ENCODE measurements around the gene NOVA2.

The NOVA2 gene, protein sequence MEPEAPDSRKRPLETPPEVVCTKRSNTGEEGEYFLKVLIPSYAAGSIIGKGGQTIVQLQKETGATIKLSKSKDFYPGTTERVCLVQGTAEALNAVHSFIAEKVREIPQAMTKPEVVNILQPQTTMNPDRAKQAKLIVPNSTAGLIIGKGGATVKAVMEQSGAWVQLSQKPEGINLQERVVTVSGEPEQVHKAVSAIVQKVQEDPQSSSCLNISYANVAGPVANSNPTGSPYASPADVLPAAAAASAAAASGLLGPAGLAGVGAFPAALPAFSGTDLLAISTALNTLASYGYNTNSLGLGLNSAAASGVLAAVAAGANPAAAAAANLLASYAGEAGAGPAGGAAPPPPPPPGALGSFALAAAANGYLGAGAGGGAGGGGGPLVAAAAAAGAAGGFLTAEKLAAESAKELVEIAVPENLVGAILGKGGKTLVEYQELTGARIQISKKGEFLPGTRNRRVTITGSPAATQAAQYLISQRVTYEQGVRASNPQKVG

DNA sequence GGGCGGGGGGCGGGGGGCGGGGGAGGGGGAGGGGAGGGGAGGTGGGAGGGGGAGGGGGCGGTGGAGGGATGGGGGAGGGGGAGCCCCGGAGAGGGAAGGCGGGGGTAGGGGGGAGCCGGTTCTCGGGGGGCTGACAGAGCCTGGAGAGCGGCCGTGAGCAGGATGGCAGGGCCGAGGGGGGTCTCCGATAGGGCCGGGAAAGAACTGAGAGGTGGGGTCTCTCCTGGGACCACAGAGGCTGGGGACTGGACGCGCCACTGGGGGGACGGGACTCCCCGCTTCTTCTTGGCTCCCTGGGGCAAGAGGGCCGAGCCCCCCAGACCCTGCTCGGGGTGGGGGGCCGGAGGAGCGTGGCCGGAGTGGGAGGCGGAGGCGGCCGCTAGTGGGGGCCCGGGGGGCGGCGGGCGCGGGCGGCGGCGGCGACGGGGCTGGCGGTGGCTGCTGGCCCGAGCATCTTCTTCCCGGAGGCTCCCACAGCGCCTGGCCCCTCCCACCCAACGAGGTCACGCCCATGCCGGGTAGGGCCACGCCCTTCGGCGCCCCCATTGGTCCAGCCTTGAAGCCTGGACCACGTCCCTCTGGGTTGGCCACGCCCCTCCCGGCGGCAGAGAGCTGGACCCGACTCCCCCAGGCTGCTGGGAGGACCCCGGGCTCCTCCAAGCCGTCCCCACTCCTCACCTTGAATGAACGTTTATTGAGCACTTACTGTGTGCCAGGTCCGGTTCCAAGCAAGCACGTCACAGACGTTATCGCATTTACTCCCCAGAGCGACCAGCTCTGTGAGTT is at the start of gene NOVA2:
Gene NOVA2 (minus strand): TSS at position 313 of the 786 bp plus-strand sequence. CDS start 514 bp downstream, outside the sequence.
- peak; percentile 80 for DNase-seq

DNA sequence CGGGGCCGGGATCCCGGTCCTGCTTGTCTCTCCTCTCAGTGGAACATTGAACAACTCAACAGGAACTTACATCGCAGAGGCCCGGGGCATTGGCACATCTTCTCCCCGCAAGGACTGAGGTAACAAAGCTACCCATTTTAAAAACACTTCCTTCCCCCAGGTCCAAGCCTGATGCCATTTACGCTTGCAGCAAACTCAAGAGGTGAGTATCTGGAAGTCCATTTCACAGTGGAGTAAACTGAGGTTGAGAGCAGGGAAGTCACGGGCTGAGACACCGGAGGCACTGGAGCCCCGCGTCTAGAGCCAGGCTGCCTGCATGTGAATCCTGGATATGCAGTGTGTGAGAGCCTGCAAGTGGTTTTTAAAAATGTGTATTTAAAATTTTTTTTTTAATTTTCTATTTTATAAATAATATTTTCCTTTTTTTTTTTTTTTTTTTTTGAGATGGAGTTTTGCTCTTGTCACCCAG is 49.7 kb upstream of the NOVA2 start:
- DNase-seq = no peak

DNA sequence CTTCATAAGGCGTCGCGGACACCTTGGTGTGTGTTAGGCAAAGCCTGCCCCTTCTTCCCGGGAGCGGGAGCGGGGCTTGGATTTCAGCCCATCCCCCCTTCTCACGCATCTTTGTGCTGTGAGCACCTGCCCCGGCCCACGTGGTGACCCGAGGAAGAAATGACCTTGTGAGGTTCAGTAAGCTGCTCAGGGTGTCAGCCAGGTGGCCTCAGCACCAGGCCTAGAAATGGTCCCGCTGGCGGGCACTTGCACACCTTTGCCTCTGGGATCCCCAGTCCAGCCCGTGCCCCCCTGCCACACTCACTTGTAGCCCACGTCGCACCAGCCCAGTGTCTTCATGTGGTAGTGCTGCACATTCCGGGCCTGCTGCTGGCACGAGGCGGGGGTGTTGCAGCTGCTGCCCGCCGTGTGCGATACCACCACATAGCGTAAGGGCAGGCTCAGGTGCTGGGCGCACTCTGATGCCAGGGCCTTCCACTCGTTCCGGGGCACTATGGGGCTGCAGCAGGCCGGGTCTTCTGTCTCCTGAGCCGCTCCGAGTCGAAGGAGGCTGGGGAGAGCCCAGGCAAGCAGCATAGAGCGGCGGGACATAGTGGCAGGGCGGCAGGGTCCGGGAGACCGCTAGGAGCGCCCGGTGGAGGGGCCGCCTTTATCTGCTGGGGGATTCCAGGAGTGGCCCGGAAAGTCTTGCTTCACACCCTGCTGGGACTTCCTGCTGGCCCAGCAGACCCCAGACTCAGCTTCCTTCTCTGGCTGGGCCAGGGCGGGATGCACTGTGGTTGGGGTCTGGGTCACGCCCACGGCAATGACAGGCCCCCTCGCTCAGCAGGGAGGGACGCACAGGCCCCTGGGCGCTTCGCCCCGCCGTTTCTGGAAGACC is 49.0 kb upstream of the NOVA2 start, which contains the start of gene PGLYRP1:
Gene PGLYRP1 (minus strand): TSS at position 623 of the 880 bp plus-strand sequence. CDS start 32 bp downstream, at position 591.
- DNase-seq = no peak

DNA sequence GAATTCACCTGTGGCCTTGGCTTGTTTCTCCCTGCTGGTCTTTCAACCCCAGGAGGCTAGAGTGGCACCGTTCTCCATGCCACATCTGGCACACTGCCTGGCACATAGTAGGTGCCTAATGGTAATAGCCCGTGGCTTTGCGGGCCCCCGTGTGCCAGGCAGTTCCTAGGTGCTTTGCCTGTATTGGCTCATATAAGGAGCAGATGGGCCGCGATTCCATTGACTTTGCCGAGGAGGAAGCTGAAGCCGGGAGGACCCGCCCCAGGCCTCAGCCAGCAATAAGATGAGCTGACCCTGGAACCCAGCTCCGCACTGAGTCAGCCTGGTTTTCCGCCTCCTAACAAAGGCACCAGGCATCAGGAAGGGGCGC is 48.4 kb upstream of the NOVA2 start:
- DNase-seq = no peak

DNA sequence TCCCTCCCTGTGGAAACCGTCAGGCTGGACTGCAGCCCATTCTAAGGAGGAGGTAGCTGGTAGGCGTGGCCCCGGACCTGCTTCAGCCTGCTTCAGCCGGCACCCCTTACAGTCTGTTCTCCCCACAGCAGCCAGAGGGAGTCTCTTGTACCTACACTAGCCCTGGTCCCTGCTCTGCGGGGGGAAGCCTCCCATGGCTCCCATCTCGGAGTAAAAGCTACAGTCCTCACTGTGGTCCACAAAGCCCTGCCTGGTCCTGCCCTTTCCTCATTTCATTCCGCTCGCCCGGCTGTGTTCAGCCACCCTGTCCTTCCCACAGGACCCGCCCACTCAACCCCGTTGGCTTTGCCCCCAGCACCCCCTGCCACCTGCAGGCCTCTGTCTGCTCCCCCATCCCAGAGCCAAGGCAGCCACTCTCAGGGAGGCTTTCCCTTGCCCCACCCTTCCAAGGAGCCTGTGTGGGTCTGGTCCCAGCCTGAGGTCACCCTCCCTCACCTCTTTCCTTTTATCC is 47.9 kb upstream of the NOVA2 start:
- no peak for DNase-seq

DNA sequence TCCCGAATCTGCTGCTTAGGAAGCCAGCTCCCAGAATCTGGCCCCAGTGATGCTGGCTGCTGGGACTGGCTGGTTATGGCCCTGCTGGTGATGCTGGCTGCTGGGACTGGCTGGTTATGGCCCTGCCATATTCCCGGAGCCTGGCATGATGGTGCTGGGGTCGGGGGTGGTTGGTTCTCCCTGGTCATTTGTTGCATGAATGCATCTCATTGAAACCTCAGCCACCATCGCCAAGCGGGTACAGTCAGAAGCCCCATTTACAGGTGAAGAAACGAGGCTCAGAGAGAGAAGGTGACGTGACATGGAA is 47.1 kb upstream of the NOVA2 start:
- DNase-seq = no peak

DNA sequence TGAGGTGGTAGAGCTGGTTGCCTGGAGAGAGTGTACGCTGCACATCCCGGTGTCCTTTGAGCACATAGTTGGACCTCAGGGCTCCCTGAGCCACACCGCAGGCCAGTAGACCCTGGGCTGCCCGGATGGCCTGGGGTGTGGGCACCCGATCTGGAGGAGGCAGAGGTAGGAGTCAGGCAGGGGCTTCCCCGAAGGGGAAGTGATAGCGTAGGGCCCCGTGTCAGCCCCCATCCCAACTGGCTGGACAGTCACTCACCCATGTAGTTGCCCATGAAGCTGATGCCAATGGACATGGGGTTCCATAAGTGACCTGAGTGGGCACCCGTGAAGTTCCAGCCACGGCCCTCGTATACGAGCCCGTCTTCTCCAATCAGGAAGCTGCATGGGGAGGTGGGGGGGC is 45.6 kb upstream of the NOVA2 start:
- no peak for DNase-seq

DNA sequence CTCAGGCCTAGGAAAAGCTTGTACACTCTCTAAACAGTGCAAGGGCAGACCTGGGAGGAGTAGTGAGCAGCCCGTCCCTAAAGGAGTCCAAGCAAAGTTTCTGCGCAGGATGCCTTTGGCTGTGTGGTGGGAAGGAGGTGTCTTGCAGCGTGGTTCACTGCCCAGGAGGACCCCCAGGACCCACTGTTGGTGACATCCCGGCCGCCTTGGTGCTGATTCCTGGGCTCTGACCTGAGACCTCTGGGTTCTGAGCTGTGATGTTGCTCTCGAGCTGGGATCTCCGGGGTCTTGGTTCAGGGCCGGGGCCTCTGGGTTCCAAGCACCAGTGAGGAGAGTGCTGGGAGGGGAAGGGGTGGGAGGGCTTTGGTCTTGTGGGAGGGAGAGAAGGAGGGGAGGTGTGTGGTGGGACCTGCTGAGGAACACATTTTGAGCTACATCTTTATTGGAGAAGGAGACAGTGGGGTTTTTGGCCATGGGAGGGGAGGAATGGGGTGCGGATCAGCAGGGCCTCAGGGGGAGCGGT is 45.1 kb upstream of the NOVA2 start:
- DNase-seq = no peak

DNA sequence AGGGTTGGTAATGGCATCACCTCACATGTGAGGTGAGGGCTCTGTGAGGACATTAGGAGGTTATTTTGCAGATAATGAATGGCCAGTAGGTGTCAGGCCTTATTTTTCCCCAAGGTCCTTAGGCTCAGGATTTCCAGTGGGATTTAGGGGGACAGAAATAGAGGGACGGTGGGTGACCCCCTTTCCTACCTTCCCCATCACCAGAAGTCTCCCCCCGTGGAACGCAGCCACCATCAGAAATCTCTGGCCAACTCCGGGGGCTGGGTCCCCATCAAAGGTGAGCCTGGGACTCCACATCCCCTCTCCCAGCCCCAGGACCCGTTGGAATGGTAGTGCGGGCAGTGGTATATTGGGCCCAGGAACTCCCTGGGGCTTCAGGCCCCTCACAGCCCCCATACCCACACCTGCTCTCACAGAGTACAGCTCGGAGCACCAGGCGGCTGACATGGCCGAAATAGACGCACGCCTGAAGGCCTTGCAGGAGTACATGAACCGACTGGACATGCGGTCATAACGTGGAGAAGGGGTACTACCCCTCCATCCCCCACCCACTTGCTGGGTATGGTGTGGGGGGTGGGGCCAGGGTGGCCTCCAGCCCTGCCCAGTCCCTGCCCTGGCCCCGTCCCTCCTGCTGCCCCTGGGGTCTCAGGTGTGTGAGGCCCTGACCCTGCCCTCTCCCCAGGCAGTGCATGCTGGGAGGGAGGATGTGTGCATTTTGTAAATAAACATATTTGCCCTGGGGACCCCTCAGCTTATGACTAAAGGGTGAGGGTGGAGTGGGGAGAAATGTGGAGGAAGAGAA is 44.4 kb upstream of the NOVA2 start:
- DNase-seq = no peak

DNA sequence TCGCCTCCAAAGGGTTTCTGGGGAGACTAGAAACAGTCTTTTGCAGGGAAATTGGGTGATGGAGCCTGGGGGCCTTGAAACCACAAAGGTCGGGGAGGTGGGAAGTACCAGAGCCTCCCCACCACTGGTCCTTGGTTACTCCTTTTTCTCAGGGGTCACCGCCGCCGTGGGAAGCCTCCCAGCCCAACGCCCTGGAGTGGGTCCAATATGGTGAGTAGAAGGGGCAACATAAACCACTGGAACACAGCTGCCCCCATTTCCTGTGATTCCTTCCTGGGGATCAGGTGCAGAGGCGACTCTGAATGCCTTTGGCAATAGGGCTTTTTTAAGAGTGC is 43.4 kb upstream of the NOVA2 start:
- no peak for DNase-seq

DNA sequence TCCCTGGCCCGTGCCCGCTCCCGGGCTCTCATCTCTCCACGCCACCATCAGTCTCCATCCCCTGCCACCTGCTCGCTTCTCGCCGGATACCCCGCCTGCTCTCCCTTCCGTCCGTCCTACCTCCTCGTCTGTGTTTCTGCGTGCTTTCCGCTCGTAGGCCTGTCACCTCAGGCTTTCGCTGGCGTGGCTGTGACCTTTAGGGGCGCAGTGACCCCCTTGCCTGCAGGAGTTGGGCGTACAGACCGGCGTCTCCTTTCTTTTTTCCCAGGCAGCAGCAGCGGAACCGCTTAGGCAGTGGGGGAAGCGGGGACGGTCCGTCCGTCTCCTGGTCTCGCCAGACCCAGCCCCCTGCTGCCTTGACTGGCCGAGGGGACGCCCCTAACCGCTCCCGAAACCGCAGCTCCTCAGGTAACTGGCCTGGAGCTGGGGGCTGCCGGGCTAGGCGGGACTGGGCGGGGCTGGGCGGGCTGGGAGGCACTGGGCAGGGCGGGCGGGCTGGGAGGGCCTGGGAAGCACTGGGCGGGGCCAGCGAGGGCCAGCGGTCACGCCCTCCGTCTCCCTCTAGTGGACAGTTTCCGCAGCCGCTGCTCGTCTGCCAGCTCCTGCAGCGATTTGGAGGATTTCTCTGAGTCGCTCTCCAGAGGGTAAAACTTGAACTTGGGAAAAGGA is 42.9 kb upstream of the NOVA2 start:
- peak; percentile 78 for DNase-seq

DNA sequence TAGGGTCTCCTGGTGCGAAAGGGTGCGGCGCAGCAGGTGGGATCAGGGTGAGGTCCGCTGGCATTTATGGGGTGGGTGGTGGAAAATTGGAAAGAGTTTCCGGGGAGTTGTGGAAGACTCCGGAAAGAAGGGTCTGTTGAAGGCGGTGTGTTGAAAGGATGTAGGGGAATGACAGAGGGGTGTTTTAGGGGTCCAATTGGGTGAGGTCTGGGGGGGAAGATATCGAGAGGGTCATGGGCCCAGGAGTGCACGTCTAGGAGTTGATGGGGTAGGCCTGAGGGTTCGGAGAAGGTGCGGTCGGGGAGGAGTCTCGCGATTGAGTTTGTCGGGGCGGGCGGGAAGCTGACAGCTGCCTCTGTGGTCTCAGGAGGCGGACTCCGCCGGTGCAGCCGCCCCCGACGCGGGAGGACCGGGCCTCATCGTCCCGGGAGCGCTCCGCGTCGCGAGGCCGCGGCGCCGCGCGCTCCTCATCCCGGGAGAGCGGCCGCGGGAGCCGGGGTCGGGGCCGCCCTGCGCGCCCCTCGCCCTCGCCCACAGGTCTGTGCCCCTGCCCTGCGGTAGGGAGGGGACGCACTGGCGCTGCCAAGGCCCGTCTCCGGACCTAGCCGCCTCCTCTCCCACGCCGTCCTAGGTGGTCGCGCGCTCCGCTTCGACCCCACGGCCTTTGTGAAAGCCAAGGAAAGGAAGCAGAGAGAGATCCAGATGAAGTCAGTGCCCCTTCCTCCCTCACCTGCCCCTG is 42.2 kb upstream of the NOVA2 start:
- no peak for DNase-seq

DNA sequence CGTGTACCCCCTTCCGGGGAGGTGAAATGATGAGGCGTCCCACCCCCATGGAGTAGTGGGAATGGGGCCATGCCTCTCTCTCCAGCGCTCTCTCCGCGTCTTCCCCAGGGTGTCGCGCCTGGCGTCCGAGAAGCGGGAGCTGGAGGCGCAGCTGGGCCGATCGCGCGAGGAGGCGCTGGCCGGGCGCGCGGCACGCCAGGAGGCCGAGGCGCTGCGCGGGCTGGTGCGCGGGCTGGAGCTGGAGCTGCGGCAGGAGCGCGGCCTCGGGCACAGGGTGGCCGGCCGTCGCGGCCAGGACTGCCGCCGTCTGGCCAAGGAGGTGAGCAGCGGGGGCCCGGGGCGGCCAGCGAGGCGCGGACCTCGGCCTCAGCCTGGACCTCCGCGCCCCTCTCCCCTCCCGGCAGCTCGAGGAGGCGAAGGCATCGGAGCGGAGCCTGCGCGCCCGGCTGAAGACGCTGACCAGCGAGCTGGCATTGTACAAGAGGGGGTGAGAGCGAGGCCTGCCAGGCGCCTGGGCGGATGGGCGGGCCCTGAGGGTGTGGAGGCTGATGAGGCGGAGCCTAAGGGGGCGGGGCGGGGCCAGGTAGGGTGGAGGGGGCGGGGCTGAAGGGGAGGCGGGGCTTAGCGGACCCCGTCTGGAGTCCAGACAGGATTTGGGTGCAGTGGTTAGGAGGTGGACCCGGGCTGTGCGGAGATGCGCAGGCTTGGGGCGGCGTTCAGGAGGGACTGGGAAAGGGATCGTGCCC is 41.4 kb upstream of the NOVA2 start:
- DNase-seq = peak; percentile 76

DNA sequence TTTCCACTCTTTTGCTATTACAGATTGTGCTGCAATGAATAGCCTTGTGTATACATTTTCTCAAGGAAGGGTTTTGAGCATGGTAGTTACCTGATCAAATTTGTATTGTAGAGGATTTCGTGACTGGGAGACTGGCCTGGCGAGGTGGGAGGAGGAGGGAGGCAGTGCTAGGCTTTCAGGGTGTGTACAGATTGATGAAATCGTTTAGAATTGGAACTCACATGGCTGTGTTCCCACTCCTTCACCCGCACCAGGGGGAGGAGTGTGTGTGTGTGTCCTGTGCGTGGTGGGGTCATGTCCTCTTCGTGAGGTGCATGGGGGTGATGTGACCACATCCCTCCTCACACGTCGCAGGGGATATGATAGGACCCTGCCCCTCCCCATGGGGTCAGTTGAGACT is 40.9 kb upstream of the NOVA2 start:
- no peak for DNase-seq

DNA sequence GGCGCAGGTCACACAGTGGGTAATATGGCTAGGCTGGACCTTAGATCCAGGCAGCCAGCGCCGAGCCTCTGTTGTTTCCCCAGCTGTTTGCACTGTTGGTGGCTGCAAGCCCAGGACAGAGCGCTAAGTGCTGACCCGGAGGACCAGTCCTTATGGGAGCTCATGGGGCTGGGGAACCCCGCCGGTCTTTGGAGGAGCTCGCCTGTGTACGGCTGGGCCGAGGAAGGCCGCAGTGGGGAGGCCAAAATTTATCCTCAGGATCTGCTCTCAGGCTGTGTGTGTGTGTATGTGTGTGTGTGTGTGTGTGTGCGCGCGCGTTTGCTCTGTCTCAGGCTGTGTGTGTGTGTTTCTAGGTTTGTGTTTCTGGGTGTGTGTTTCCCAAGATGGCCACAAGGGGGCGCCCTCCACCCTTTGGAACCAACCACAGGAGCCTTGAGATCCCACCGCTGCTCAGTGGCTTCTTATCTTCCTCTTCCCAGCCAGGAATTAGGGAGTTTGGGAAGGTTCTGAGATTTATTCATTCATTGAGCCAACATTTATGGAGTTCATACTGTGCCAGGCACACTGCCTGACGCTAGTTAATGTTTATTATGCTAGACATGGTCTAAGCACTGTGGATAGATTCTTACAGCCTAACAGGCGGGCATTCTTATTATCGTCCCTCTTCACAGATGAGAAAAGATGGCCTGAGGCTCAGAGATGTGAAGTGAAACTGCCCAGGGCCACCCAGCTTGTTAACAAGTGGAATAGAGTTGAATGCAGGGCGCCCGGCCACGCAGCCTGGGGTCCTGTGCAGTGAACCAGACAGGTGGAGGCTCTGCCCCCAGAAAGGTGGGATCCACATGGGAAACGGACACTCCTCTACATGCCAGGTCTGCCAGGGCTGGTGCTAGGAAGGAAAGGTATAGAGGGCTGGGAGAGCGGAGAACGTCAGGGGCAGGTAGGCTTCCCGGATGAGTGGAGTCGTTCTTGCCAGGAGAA is 36.2 kb upstream of the NOVA2 start:
- no peak for DNase-seq

DNA sequence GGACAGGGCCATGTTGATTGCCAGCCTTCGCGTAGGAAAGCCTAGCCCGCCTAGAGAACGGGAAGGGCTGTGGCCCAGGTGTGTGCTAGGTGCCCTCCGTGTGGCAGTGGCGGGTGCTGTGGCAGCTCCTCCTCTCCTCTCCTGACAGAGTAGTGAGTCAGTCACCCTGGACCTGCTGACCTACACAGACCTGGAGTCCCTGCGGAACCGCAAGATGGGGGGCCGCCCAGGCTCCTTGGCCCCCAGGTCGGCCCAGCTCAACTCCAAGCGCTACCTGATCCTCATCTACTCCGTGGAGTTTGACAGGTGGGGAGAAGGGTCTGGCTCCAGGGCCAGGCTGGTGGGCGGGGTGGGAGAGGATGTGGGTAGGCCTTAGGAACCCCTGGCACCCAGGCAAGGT is 32.7 kb upstream of the NOVA2 start:
- DNase-seq = no peak

DNA sequence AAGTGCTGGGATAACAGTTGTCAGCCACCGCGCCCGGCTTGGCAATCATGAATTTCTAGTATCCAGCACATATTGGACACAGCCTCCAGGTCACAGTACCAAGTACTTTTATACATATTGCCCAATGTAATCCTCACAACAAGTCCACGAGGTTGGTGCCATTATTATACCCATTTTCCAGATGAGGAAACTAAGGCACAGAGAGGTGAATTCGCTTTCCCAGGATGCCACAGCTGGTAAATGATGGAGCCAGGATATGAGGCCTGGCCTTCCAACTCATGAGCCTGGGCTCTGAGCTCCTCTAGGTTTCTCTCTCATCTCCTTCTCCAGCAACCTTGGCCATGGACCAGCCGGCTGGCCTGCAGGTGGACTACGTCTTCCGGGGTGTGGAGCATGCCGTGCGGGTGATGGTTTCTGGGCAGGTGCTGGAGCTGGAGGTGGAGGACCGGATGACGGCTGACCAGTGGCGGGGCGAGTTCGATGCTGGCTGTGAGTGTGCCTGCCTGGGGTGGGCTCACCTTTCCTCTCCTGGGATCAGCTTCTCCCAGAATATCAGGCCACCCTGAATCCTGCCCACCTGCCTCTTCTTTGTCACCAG is 29.1 kb upstream of the NOVA2 start:
- DNase-seq = no peak

Measured in NCI-H2171 (cell line).